Measurements from ENCODE around the gene HIRA.

Gene HIRA

GRCh38 chr22:19431649-19432132 is at the start of gene HIRA:
Gene HIRA (minus strand): TSS chr22:19431733. CDS start chr22:19431476, 257 bp downstream.
- FAIRE-seq: no peak

- no peak for FAIRE-seq
Measured at GRCh38 chr22:19480789-19481188, 49.3 kb upstream of the HIRA start.

GRCh38 chr22:19480173-19480568 is 48.6 kb upstream of the HIRA start:
- FAIRE-seq: no peak

GRCh38 chr22:19479355-19480172 is 48.0 kb upstream of the HIRA start, which contains the start of gene CDC45:
Gene CDC45 (plus strand): TSS chr22:19479920. CDS start chr22:19479969, 49 bp downstream.
- peak; percentile 96 for FAIRE-seq

- no peak for FAIRE-seq
Measured at GRCh38 chr22:19478901-19479354, 47.4 kb upstream of the HIRA start, which contains the start of gene UFD1. Gene UFD1 (minus strand): TSS chr22:19479193. CDS start chr22:19479085, 108 bp downstream.

GRCh38 chr22:19478045-19478900 is 46.7 kb upstream of the HIRA start:
- no peak for FAIRE-seq

GRCh38 chr22:19477321-19478044 is 46.0 kb upstream of the HIRA start:
- no peak for FAIRE-seq

- FAIRE-seq: no peak
Measured at GRCh38 chr22:19476023-19476422, 44.5 kb upstream of the HIRA start.

GRCh38 chr22:19473578-19473977 is 42.0 kb upstream of the HIRA start:
- no peak for FAIRE-seq

- FAIRE-seq: no peak
Measured at GRCh38 chr22:19472233-19472632, 40.7 kb upstream of the HIRA start.

GRCh38 chr22:19471572-19471971 is 40.0 kb upstream of the HIRA start:
- FAIRE-seq: no peak

- no peak for FAIRE-seq
Measured at GRCh38 chr22:19470010-19470409, 38.5 kb upstream of the HIRA start.

- FAIRE-seq: no peak
Measured at GRCh38 chr22:19469421-19469820, 37.9 kb upstream of the HIRA start.

GRCh38 chr22:19467912-19468311 is 36.4 kb upstream of the HIRA start:
- FAIRE-seq: no peak

- FAIRE-seq: no peak
Measured at GRCh38 chr22:19466848-19467752, 35.6 kb upstream of the HIRA start.

GRCh38 chr22:19466126-19466716 is 34.7 kb upstream of the HIRA start:
- no peak for FAIRE-seq

- no peak for FAIRE-seq
Measured at GRCh38 chr22:19464975-19465374, 33.4 kb upstream of the HIRA start.

GRCh38 chr22:19464546-19464945 is 33.0 kb upstream of the HIRA start:
- FAIRE-seq: no peak

- no peak for FAIRE-seq
Measured at GRCh38 chr22:19463491-19464469, 32.2 kb upstream of the HIRA start.

- FAIRE-seq: no peak
Measured at GRCh38 chr22:19463008-19463407, 31.5 kb upstream of the HIRA start.

All from endometrium (tissue), 2 donors.